Right kidney (tissue), 1 donor: ENCODE results near the gene SLC36A3.
"Not testable (repeated sequence)": the region's sequence is repeated elsewhere in the genome, so short reads cannot be mapped to it uniquely, and the experiment has no call there.

Experiments
- DNase-seq: peaks from one replicate; pipeline ENCODE4 v3.0.0-alpha.2; 2016

Gene SLC36A3

DNA sequence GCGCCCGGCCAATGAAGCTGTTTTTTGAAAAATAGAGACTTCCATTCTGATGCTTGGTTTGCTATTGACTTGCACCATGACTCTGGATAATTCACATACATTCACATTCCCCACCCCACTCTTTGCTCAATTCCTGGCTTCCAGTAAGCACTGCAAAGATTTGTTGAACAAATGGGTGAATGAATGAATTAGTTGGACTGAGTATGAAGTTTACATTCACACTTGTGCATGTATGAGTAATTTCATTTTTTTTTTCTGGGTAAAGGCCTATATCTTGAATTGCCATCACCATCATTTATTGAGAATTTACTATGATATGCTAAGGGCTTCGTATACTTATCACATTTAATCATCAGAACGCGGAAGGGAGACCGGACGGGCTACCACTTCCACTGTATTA is 65.9 kb downstream of the SLC36A3 start:
- DNase-seq: no peak

GRCh38 chr5:151236888-151237287 is 66.7 kb downstream of the SLC36A3 start:
- DNase-seq: no peak

GRCh38 chr5:151235239-151235571 is 68.4 kb downstream of the SLC36A3 start:
- DNase-seq: not testable (repeated sequence)

DNA sequence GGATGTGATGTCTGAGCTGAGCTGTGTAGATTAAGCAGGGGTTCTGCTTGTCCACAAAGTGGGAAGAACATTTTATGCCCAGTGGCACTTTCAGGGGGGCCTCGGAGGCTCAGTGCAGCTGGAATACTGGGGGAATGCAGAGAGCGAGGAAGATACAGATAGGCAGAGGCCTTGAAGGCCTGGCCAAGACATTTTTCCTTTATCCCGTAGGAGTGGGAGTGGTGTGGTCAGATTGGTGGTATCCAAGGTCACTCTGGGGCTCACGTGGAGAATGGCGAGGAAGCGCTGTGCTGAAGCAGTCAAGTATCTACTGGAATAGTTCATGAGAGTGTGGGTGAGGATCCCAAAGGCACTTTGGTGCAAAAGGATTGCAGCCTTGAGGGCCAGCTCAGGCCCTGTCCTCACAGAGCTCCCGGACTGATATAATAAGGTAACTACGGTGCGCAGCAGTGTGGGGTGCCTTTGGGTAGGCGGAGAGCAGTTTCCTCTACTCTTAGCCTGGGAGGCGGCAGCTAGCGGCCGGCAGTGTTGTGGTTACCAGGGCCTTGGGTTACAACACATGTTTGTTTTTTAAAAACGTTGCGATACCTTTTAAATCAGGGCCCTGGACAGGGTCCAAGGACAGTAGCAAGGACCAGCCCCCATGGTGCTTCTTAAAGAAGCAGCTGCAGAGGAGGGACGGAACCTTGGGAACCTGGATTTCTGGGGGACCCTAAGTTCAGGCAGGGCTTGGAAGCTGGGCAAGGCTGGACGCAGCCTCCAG is 68.9 kb downstream of the SLC36A3 start:
- DNase-seq: no peak

DNA sequence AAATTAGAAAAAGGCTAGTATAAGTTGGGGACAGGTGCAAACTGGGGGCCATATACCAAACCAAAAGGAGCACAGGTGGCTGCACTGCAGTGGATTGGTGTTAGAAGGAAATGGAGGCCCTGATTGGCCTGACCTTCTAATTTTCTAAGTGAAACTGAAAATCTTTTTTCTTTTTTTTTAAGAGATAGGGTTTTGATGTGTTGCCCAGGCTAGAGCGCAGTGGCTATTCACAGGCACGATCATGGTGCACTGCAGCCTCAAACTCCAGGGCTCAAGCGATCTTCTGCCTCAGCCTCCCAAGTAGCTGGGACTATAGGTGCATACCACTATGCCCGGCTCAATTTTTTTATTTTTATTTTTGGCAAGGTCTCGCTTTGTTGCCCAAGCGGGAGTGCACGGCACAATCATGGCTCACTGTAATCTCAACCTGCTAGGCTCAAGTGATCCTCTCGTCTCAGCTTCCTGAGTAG is 69.9 kb downstream of the SLC36A3 start:
- DNase-seq: no peak

DNA sequence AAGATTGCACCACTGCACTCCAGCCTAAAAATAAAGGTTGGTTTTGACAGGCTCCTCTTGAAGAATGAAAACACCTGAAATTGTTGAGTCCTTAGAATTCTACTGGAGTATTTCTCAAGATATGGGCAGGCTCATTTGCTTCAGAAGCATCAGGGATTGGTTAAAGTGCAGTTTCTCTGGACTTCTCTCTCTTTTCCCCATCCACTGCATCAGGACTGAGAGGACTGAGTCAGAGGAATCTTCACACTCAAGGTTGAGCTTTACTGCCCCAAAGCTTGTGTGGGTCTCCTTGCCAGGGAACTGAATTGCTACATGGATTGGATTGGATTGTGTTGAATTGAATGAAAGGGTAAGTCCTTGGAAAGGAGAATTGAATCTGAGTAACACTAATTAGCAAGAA is 72.2 kb downstream of the SLC36A3 start:
- DNase-seq: no peak

- DNase-seq: no peak
Observed at GRCh38 chr5:151230048-151230680, 73.4 kb downstream of the SLC36A3 start.

DNA sequence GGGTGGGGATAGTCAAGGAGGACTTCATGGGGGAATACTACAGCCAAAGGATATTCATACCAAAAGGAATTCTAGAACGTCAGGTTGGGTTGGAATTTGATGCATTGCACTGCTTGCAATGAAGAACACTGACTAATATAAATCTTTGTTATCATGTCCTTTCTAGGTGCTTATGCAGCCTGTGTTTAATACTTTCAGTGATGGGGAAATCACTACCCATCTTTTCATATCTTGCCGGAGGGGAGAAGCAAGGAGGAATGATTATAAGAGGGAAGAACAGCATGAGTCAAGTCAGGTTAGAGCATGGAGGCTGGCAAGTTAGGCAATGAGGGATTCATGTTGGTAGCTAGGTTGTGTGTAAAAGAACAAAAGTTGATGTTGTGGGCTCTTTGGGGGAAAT is 74.6 kb downstream of the SLC36A3 start:
- DNase-seq: no peak

GRCh38 chr5:151227918-151228447 is 75.6 kb downstream of the SLC36A3 start:
- DNase-seq: no peak
